Stomach (tissue), 4 donors: ENCODE data around the gene ARAP2.

Source experiments
- EP300 ChIP-seq: sonication (generic); formaldehyde crosslinking; IDR thresholded peaks from one replicate; pipeline ENCODE4 v1.6.1; 2017; ENCODE audit warnings: antibody characterized with exemption
- POLR2A ChIP-seq, 4 donors: fragments of 450-650 bp; IDR thresholded peaks; one replicate each; pipeline ENCODE4 v1.6.1; 2016; ENCODE audit warnings: antibody characterized with exemption in 4 of 4, control low read depth in 2 of 4, mild to moderate bottlenecking in 1 of 4, moderate library complexity in 1 of 4
- POLR2AphosphoS5 ChIP-seq, 3 donors: sonication (generic); formaldehyde crosslinking; IDR thresholded peaks; one replicate each; pipeline ENCODE4 v1.6.1; 2016; ENCODE audit warnings: antibody characterized with exemption in 3 of 3
- TF ChIP-seq, protein P1 (sequence below), 7 experiments: fragments of 450-650 bp in 4 of 7; fragments of 200-600 bp in 3 of 7; sonication (generic) in 3 of 7; IDR thresholded peaks; one replicate each; pipeline ENCODE4 v1.5.1; 2016 to 2019; ENCODE audit warnings: antibody characterized with exemption in 7 of 7, control low read depth in 2 of 7, mild to moderate bottlenecking in 1 of 7

DNA sequence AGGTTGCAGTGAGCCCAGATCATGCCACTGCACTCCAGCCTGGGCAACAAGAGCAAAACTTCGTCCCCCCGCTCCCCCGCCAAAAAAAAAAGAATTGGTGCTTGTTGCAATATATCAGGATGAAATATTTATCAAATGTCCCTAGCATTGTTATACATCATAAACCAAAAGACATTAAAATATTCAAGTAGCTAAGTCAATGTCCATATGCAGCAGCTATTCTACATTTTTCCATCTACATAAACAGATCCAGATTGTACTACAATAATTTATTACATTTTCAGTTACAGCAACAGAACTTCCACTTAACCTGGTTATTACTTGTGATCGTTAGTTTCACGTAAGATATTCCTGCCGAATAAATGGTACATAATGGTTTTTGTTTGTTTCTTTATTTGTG lies 64.1 kb downstream of the ARAP2 start:
- TF ChIP-seq, protein P1, sequence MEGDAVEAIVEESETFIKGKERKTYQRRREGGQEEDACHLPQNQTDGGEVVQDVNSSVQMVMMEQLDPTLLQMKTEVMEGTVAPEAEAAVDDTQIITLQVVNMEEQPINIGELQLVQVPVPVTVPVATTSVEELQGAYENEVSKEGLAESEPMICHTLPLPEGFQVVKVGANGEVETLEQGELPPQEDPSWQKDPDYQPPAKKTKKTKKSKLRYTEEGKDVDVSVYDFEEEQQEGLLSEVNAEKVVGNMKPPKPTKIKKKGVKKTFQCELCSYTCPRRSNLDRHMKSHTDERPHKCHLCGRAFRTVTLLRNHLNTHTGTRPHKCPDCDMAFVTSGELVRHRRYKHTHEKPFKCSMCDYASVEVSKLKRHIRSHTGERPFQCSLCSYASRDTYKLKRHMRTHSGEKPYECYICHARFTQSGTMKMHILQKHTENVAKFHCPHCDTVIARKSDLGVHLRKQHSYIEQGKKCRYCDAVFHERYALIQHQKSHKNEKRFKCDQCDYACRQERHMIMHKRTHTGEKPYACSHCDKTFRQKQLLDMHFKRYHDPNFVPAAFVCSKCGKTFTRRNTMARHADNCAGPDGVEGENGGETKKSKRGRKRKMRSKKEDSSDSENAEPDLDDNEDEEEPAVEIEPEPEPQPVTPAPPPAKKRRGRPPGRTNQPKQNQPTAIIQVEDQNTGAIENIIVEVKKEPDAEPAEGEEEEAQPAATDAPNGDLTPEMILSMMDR (IDR thresholded peaks at IDR 0.05): no peak
- TF ChIP-seq POLR2A (IDR thresholded peaks at IDR 0.05) (no peak), POLR2AphosphoS5 (IDR thresholded peaks at IDR 0.05) (no peak), EP300 (no peak)
